ENCODE measurements around the gene C17orf67.

The C17orf67 gene

DNA sequence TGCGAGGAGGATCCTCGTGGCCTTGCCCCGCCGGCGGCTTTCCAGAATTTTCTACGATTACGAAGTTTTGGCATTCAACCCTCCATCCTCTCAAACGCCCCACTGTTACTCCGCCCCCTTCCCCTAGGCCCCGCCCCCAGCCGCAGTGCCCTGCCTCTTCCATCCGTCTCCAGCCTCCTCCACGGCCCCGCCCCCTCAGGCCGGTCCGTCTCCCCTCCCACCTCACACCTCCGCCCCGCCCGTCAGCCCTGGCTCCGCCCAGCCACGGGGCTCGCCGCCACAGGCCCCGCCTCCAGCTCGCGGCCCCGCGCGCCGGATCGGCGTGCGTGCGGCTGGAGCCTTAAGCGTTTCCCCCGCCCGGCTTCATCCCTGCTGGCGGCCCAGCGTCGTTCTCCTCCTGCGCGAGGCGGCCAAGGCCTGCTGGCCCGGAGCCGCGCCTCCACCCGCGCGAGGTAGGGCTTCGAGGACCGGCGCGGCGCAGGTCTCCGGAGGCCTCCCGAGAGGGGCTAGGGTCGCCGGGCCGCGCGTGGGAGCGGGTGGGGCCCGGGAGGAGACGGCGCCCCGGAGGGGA lies at the start of gene C17orf67, which contains the start of gene DGKE:
C17orf67 (minus strand) TSS at position 112 of the 571 bp plus-strand sequence. CDS start 18,110 bp downstream, outside the sequence.
DGKE (plus strand) TSS at position 343 of the 571 bp plus-strand sequence. CDS start 645 bp downstream, outside the sequence.
- DNase-seq (ENCODE audit: insufficient read length, low spot score) (peak; percentile 96), FAIRE-seq (no peak)
- peak; percentile 54; the same call in 1 of the 2 replicates for TF ChIP-seq POLR2A (IDR thresholded peaks at IDR 0.05; ENCODE audit: low read depth, low read length)

- no peak for TF ChIP-seq POLR2A (IDR thresholded peaks at IDR 0.05; ENCODE audit: low read depth, low read length)
- DNase-seq (ENCODE audit: insufficient read length, low spot score) (no peak), FAIRE-seq (no peak)
Observed at GRCh38 chr17:56881685-56882295, 48.1 kb upstream of the C17orf67 start.

DNA sequence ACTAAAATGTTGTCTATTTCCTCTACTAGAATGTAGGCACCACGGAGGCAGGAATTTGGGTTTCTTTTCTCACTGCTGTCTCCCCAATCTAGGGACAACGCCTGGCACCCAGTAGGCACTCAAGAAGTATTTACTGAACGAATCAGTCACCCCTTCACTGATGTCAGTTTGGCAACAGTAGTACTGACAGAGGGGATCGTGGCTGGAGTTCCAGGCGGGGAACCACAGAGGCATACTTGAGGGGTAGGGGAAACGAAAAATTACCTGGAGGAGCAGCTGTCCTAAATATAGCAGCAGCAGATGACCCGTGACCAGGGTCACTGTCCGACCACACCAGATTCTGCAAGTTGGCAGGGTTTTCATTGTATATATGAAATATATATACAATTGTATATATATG lies 46.9 kb upstream of the C17orf67 start:
- no peak for TF ChIP-seq POLR2A (IDR thresholded peaks at IDR 0.05; ENCODE audit: low read depth, low read length)
- FAIRE-seq (no peak), DNase-seq (ENCODE audit: insufficient read length, low spot score) (no peak)

- TF ChIP-seq POLR2A (IDR thresholded peaks at IDR 0.05; ENCODE audit: low read depth, low read length), result no peak
- DNase-seq (ENCODE audit: insufficient read length, low spot score) (no peak), FAIRE-seq (no peak)
Observed at GRCh38 chr17:56880133-56880532, 46.4 kb upstream of the C17orf67 start.

GRCh38 chr17:56879280-56879679 lies 45.6 kb upstream of the C17orf67 start:
- DNase-seq (ENCODE audit: insufficient read length, low spot score) (no peak), FAIRE-seq (no peak)
- no peak for TF ChIP-seq POLR2A (IDR thresholded peaks at IDR 0.05; ENCODE audit: low read depth, low read length)

GRCh38 chr17:56876766-56877179 lies 43.1 kb upstream of the C17orf67 start:
- DNase-seq (ENCODE audit: insufficient read length, low spot score), result no peak
- no peak for FAIRE-seq
- no peak for TF ChIP-seq POLR2A (IDR thresholded peaks at IDR 0.05; ENCODE audit: low read depth, low read length)

GRCh38 chr17:56870081-56870651 lies 36.4 kb upstream of the C17orf67 start:
- TF ChIP-seq POLR2A (IDR thresholded peaks at IDR 0.05; ENCODE audit: low read depth, low read length), result no peak
- FAIRE-seq (no peak), DNase-seq (ENCODE audit: insufficient read length, low spot score) (no peak)

GRCh38 chr17:56868716-56869115 lies 35.0 kb upstream of the C17orf67 start:
- FAIRE-seq (no peak), DNase-seq (ENCODE audit: insufficient read length, low spot score) (no peak)
- TF ChIP-seq POLR2A (IDR thresholded peaks at IDR 0.05; ENCODE audit: low read depth, low read length), result no peak

GRCh38 chr17:56867948-56868376 lies 34.2 kb upstream of the C17orf67 start:
- FAIRE-seq (peak; percentile 65), DNase-seq (ENCODE audit: insufficient read length, low spot score) (no peak)
- TF ChIP-seq POLR2A (IDR thresholded peaks at IDR 0.05; ENCODE audit: low read depth, low read length), result no peak

DNA sequence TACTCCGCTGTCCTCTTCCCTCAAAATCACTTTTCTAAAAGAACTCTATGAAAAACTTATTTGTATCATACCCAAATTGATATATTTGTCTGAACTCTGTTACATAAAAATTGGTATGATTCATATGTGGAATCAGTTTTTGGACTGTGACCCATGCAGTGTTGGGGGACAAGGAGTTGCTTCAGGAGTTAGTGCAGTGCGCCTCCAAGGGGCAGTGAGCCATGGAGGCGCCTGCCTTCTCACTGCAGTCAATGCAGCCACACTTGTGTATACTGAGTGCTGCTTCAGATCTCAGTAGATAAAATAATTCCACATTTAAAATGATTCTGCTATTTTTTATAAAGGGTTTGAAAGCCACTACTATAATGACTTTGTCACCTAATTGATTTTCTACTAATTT lies 32.8 kb upstream of the C17orf67 start:
- no peak for TF ChIP-seq POLR2A (IDR thresholded peaks at IDR 0.05; ENCODE audit: low read depth, low read length)
- FAIRE-seq (peak; percentile 78), DNase-seq (ENCODE audit: insufficient read length, low spot score) (no peak)

DNA sequence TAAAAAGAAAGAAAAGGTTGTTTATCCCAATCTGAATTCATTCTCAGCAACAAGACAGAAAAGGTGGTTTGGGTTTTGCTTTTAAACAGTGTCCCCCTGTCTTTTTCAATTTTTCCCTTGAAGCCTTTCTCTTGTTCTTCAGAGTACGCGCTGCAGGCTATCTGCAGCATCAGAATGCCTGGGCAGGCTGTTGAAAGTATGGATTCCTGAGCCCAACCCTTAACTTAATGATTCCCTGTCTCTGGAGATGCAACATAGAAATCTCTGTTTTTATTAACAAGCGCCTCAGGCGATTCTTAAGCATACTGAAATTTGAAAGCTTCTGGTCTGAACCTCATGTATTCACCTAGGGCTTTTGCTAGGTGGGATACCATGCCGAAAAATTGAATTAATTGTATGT lies 32.4 kb upstream of the C17orf67 start:
- no peak for TF ChIP-seq POLR2A (IDR thresholded peaks at IDR 0.05; ENCODE audit: low read depth, low read length)
- FAIRE-seq, result no peak
- no peak for DNase-seq (ENCODE audit: insufficient read length, low spot score)

DNA sequence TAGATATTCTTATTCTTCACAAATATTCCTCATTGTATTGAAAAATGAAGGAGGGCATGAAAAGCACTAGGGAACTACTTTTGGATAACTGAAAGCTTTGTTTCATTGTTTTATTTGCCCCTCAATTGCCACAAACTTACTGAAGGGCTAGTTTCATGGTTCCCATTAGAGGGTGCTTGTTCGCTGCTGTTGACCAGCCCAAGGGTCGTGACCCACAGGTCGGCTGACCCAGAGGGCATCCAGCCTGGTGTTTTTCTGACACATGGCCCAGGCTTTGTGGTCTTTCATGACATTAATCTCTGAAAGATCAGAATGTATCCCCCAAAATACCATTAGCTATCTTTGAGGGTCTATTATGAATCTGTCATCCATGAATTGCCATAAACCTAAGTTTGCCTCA lies 30.3 kb upstream of the C17orf67 start:
- TF ChIP-seq POLR2A (IDR thresholded peaks at IDR 0.05; ENCODE audit: low read depth, low read length), result no peak
- FAIRE-seq (peak; percentile 58), DNase-seq (ENCODE audit: insufficient read length, low spot score) (no peak)

GRCh38 chr17:56861899-56862298 lies 28.2 kb upstream of the C17orf67 start:
- FAIRE-seq (peak; percentile 52), DNase-seq (ENCODE audit: insufficient read length, low spot score) (no peak)
- TF ChIP-seq POLR2A (IDR thresholded peaks at IDR 0.05; ENCODE audit: low read depth, low read length), result no peak

DNA sequence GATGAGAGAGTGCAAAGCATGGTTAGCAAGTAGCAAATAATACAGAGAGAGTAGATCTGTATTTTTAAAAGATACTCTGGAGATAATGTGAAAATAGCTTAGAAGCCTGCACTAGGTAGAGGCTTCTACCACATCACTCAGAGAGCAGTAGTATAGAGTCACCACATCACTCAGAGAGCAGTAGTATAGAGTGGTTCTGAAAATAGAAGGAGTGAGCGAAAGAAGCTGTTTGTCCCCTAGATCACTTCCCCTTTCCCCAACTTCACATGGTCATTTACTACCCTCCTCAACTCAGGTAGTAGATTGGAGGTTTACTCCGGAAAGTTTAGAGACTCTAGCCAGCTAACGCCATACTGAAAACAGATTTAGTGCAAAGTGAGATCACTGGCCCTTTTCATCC lies 17.3 kb upstream of the C17orf67 start:
- DNase-seq (ENCODE audit: insufficient read length, low spot score), result no peak
- no peak for TF ChIP-seq POLR2A (IDR thresholded peaks at IDR 0.05; ENCODE audit: low read depth, low read length)
- FAIRE-seq, result peak; percentile 70

DNA sequence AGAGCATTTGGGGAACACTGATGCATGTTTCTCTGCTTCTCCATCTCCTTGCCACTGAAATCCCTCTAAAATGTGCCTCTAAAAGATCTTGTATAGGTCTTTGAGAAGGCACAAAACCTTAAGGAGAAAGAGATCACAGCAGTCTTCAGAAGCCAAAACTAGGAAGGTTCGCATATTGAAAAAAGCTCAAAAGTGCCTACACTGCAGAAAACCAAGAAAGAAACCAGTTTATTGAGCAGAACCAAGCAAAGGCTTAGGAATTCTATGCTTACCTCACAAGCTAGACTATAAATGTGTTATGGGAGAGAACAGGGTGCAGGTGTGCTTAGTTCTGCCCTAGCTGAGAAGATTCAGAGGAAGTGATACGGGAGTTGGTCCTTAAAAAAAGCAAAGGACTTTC lies 16.9 kb upstream of the C17orf67 start:
- TF ChIP-seq POLR2A (IDR thresholded peaks at IDR 0.05; ENCODE audit: low read depth, low read length), result no peak
- DNase-seq (ENCODE audit: insufficient read length, low spot score), result no peak
- peak; percentile 50 for FAIRE-seq

Data from H54 (cell line).